Sigmoid colon (tissue), 7 donors: ENCODE data around the gene OR4D5. TPM values are rescaled to one million over a fixed set of nuclear protein-coding genes. Genes with fewer than 3 reads are reported as not detected.

Source experiments
- DNase-seq: peaks from one replicate; pipeline ENCODE4 v3.0.0-alpha.2; 2019
- H3K27ac ChIP-seq, 4 donors: fragments of 200-600 bp; sonication (generic); one replicate each; pipeline ENCODE4 v1.5.1; 2016 to 2019; ENCODE audit warnings: mild to moderate bottlenecking in 1 of 4
- H3K27me3 ChIP-seq, 3 donors: fragments of 200-600 bp; sonication (generic); one replicate each; pipeline ENCODE4 v1.5.1; 2019; ENCODE audit warnings: mild to moderate bottlenecking in 1 of 3
- H3K36me3 ChIP-seq, 4 donors: fragments of 200-600 bp; sonication (generic); one replicate each; pipeline ENCODE4 v1.5.1; 2016 to 2019
- H3K4me1 ChIP-seq, 4 donors: fragments of 200-600 bp; sonication (generic); one replicate each; pipeline ENCODE4 v1.5.1; 2017 to 2019
- H3K4me3 ChIP-seq, 4 donors: fragments of 200-600 bp; sonication (generic); one replicate each; pipeline ENCODE4 v1.5.1; 2017 to 2019; ENCODE audit warnings: mild to moderate bottlenecking in 2 of 4, moderate library complexity in 1 of 4
- H3K9me3 ChIP-seq, 4 donors: fragments of 200-600 bp in 3 of 4; sonication (generic) in 3 of 4; one replicate each; pipeline versions ENCODE4 v1.5.1 to v1.6.1; 2013 to 2019
- EP300 ChIP-seq, 4 donors: sonication (generic); formaldehyde crosslinking; IDR thresholded peaks; one replicate each; pipeline ENCODE4 v1.6.1; 2017; ENCODE audit warnings: antibody characterized with exemption in 4 of 4
- POLR2A ChIP-seq, 2 donors: fragments of 450-650 bp; IDR thresholded peaks; one replicate each; pipeline ENCODE4 v1.6.1; 2016; ENCODE audit warnings: antibody characterized with exemption in 2 of 2, mild to moderate bottlenecking in 2 of 2, moderate library complexity in 2 of 2
- POLR2AphosphoS5 ChIP-seq, 4 donors: sonication (generic); formaldehyde crosslinking; IDR thresholded peaks; one replicate each; pipeline ENCODE4 v1.6.1; 2017; ENCODE audit warnings: antibody characterized with exemption in 4 of 4
- WGBS, 2 donors: extraction: QIAGEN DNeasy Blood & Tissue Kit; methylation state at CpG; one replicate each; pipeline ENCODE4 v1.1.7; 2013; 5-methylcytosine and 5-hydroxymethylcytosine counted together
- intact Hi-C: fragments of 100-400 bp; cut with DNase I; formaldehyde crosslinking; loops from one replicate; pipeline ENCODE4 v1.15.1; 2023
- polyA plus RNA-seq, 3 donors: library from polyadenylated mRNA; stranded (reverse); fragments of 200-250 nt; gene quantifications; one replicate each; pipeline ENCODE4 v1.2.3, GENCODE V29; 2013
- total RNA-seq, 4 donors: library from RNA; depleted of rRNA; stranded (reverse); fragments of >200 nt; gene quantifications; one replicate each; pipeline ENCODE4 v1.1.0, GENCODE V29; 2016
- TF ChIP-seq, protein P1 (sequence below), 4 experiments: fragments of 450-650 bp in 3 of 4; fragments of 200-600 bp in 1 of 4; IDR thresholded peaks; one replicate each; pipeline ENCODE4 v1.5.1; 2016 to 2019; ENCODE audit warnings: antibody characterized with exemption in 4 of 4, mild to moderate bottlenecking in 3 of 4, moderate library complexity in 2 of 4
- donor health status: healthy with polysubstance abuse.
- donor health status: Bipolar disorder and iron deficiency.
- donor health status: healthy.

OR4D5 gene
- total and polyA plus RNA-seq, 7 donors, result not detected

DNA sequence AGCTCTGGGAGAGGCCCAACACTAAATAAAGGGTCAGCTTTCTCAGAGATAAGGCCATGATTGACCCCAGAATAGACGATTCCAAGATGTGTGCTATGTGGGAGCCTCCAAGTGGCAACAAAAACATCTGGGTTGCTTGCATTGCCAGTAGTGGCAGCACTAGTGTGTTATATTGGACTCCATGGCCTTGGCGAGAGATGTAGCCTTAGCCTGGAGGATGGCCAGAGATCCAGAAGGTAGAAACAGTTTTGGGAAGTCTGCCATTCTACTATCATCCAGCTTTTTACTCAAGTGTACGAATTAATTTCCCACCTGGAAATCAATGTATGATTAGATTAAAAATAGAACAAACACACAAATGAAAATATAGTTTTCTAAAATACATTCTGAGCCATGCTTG, 34.5 kb upstream of the OR4D5 start:
- 81% methylated on average over 3 of the region's 3 CpGs for WGBS, 2 donors

DNA sequence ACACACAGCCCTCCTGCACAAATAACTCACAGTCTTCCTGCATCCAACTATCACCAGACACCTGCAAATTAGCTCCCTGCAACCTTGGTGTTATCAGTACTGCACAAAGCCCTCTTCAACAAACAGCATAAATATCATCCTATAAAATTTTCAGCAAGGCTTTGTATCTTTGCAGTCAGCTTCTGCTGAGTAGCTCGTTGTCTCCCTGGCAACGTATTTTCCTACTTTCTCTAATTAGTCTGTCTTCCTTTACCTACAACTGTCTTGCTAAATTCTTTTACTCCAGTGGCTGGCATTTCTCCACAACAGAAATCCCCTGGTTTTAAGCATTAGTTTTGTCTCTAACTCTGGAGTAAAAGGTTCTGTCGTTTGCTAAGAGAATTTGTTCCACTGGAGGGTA, 33.6 kb upstream of the OR4D5 start:
- H3K27ac ChIP-seq, result no peak overlapping the region

More for the DNA sequence above, 34.5 kb upstream of the OR4D5 start:
- no peak overlapping the region for H3K4me3 ChIP-seq
- no peak overlapping the region for H3K27ac ChIP-seq
- no peaks in the 10 kb centered on the region for H3K36me3 ChIP-seq
- DNase-seq, result no peak
- intact Hi-C loops, result no loop called here
- H3K4me1 ChIP-seq, result no peaks in the 10 kb centered on the region
- TF ChIP-seq POLR2A (IDR thresholded peaks at IDR 0.05) (no peak), EP300 (IDR thresholded peaks at IDR 0.05) (no peak), POLR2AphosphoS5 (IDR thresholded peaks at IDR 0.05) (no peak)
- TF ChIP-seq, protein P1, sequence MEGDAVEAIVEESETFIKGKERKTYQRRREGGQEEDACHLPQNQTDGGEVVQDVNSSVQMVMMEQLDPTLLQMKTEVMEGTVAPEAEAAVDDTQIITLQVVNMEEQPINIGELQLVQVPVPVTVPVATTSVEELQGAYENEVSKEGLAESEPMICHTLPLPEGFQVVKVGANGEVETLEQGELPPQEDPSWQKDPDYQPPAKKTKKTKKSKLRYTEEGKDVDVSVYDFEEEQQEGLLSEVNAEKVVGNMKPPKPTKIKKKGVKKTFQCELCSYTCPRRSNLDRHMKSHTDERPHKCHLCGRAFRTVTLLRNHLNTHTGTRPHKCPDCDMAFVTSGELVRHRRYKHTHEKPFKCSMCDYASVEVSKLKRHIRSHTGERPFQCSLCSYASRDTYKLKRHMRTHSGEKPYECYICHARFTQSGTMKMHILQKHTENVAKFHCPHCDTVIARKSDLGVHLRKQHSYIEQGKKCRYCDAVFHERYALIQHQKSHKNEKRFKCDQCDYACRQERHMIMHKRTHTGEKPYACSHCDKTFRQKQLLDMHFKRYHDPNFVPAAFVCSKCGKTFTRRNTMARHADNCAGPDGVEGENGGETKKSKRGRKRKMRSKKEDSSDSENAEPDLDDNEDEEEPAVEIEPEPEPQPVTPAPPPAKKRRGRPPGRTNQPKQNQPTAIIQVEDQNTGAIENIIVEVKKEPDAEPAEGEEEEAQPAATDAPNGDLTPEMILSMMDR (IDR thresholded peaks at IDR 0.05), result no peak
- H3K9me3 ChIP-seq, result no peaks in the 10 kb centered on the region
- no peaks in the 10 kb centered on the region for H3K27me3 ChIP-seq

DNA sequence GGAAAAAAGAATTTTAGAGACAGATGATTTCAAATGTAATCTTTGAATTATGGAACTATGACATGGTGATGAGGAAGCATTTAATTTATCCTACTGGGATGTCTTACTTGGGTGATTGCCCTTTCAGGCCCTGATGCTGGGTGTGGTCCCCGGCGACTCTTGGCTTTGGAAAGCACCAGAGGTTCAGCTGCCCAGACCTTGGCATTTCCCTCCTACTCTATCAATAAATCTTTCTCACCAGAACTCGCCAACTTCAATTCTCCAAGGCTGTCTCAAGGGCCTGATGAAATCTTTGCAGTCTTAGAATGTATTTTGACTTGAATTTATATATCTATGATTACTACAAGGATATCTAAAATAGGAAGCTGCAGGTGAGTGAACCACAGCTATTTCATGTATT, 18.5 kb upstream of the OR4D5 start:
- 39 to 75% methylated on average over 3 of the region's 3 CpGs for WGBS, 2 donors
- no peaks in the 10 kb centered on the region for H3K4me1 ChIP-seq
- intact Hi-C loops, result no loop called here
- H3K9me3 ChIP-seq, result no peaks in the 10 kb centered on the region
- H3K36me3 ChIP-seq, result no peaks in the 10 kb centered on the region
- no peak for DNase-seq
- no peaks in the 10 kb centered on the region for H3K27me3 ChIP-seq
- H3K4me3 ChIP-seq, result no peak overlapping the region
- TF ChIP-seq POLR2AphosphoS5 (IDR thresholded peaks at IDR 0.05) (no peak), EP300 (IDR thresholded peaks at IDR 0.05) (no peak), POLR2A (IDR thresholded peaks at IDR 0.05) (no peak)
- TF ChIP-seq, protein P1 (IDR thresholded peaks at IDR 0.05), result no peak
- no peak overlapping the region for H3K27ac ChIP-seq

More for the DNA sequence above, 33.6 kb upstream of the OR4D5 start:
- no peaks in the 10 kb centered on the region for H3K27me3 ChIP-seq
- H3K4me1 ChIP-seq, result no peaks in the 10 kb centered on the region
- H3K9me3 ChIP-seq, result no peaks in the 10 kb centered on the region
- intact Hi-C loops, result no loop called here
- no peak for DNase-seq
- no peak for TF ChIP-seq POLR2AphosphoS5 (IDR thresholded peaks at IDR 0.05)
- TF ChIP-seq EP300 (IDR thresholded peaks at IDR 0.05), result no peak
- TF ChIP-seq, protein P1 (IDR thresholded peaks at IDR 0.05), result no peak
- no peak for TF ChIP-seq POLR2A (IDR thresholded peaks at IDR 0.05)
- H3K4me3 ChIP-seq, result no peak overlapping the region
- 31 to 50% methylated on average over 3 of the region's 3 CpGs for WGBS, 2 donors
- H3K36me3 ChIP-seq, result no peaks in the 10 kb centered on the region

DNA sequence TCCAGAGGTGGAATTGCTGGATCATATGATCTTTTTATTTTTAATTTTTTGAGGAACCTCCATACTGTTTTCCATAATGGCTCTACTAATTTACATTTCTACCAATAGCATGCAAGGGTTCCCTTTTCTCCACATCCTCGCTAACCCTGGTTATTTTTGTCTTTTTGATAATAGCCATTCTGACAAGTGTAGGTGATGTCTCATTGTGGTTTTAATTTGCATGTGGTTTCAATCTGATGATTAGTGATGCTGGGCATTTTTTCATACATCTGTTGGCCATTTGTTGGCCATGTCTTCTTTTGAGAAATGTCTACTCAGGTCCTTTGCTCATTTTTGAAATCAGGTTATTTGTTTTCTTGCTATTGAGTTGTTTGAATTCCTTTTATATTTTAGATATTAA, 15.4 kb upstream of the OR4D5 start:
- TF ChIP-seq POLR2A (IDR thresholded peaks at IDR 0.05) (no peak), POLR2AphosphoS5 (IDR thresholded peaks at IDR 0.05) (no peak), EP300 (IDR thresholded peaks at IDR 0.05) (no peak)
- TF ChIP-seq, protein P1 (IDR thresholded peaks at IDR 0.05), result no peak
- DNase-seq, result no peak
- Histone ChIP-seq H3K9me3 (no peaks in the 10 kb centered on the region), H3K27me3 (no peaks in the 10 kb centered on the region), H3K4me1 (no peaks in the 10 kb centered on the region), H3K4me3 (no peak overlapping the region), H3K27ac (no peak overlapping the region), H3K36me3 (no peaks in the 10 kb centered on the region)
- intact Hi-C loops, result no loop called here
- 82 to 89% methylated on average over 1 of the region's 1 CpG for WGBS, 2 donors

DNA sequence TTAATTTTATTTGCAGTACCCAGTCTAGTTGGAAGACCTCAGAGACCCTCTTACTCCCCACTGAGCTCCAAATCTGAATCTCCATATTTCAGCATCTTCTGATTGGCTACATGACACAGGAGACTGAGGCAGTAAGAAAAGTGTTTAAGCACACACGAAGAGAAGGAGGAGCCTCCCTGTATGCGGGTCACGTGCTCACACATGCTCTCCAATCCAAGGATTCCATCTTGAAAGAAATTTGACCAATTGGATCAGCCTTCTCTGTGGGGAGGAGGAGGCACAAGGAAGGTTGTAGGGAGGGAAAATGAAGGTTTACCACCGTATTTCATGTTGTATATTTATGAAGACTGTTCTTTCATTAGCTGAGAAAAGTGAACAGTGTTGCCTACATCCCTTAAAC, 3.0 kb downstream of the OR4D5 start:
- H3K9me3 ChIP-seq, result no peaks in the 10 kb centered on the region
- H3K36me3 ChIP-seq, result no peaks in the 10 kb centered on the region
- intact Hi-C loops, result no loop called here
- H3K27me3 ChIP-seq, result no peaks in the 10 kb centered on the region
- no peak overlapping the region for H3K27ac ChIP-seq
- WGBS, 2 donors, result 88 to 90% methylated on average over 4 of the region's 4 CpGs
- H3K4me1 ChIP-seq, result no peaks in the 10 kb centered on the region
- TF ChIP-seq POLR2A (IDR thresholded peaks at IDR 0.05) (no peak), EP300 (IDR thresholded peaks at IDR 0.05) (no peak), POLR2AphosphoS5 (IDR thresholded peaks at IDR 0.05) (no peak)
- TF ChIP-seq, protein P1 (IDR thresholded peaks at IDR 0.05), result no peak
- no peak overlapping the region for H3K4me3 ChIP-seq
- DNase-seq, result no peak
